SU-DHL-6 (cell line): Measurements from ENCODE around the gene FBXO8.

Experiments used
- H2AFZ ChIP-seq: fragments of 200-600 bp; sonication (generic); 2 replicates; pipeline ENCODE4 v1.6.1; 2014; ENCODE audit warnings: low read depth, mild to moderate bottlenecking, moderate library complexity, mixed read lengths, antibody characterized with exemption, low read length; ENCODE audit not compliant: severe bottlenecking
- H3F3A ChIP-seq: fragments of 200-600 bp; shearing (Covaris generic); 2 replicates; pipeline ENCODE4 v1.6.0; 2016; ENCODE audit warnings: antibody characterized with exemption, mild to moderate bottlenecking; ENCODE audit not compliant: insufficient read depth
- H3K27ac ChIP-seq: fragments of 200-600 bp; sonication (generic); 2 replicates; pipeline ENCODE4 v1.5.1; 2016; ENCODE audit warnings: low read depth, mild to moderate bottlenecking, low read length, moderate library complexity, mixed read lengths
- H3K27me3 ChIP-seq: fragments of 200-600 bp; sonication (generic), shearing (Covaris generic); 2 replicates; pipeline ENCODE4 v1.6.0; 2014; ENCODE audit warnings: mild to moderate bottlenecking, low read length
- H3K36me3 ChIP-seq: fragments of 200-600 bp; sonication (generic); 2 replicates; pipeline ENCODE4 v1.6.1; 2014; ENCODE audit warnings: mild to moderate bottlenecking, low read length, mixed read lengths
- H3K4me2 ChIP-seq: fragments of 300-600, 200-600 bp; shearing (Covaris generic), sonication (generic); 2 replicates; pipeline ENCODE4 v1.6.0; 2014; ENCODE audit warnings: low read length, low read depth, mild to moderate bottlenecking; ENCODE audit not compliant: poor library complexity, severe bottlenecking
- H3K4me3 ChIP-seq: fragments of 200-600 bp; sonication (generic); 2 replicates; pipeline ENCODE4 v1.5.1; 2014; ENCODE audit warnings: antibody characterized with exemption, low read length, mild to moderate bottlenecking, mixed read lengths; ENCODE audit not compliant: insufficient read depth, poor library complexity, severe bottlenecking
- H3K79me2 ChIP-seq: fragments of 200-600 bp; sonication (generic); 2 replicates; pipeline ENCODE4 v1.6.1; 2014; ENCODE audit warnings: mild to moderate bottlenecking, low read length, moderate library complexity; ENCODE audit not compliant: insufficient read depth
- H3K9ac ChIP-seq: fragments of 200-600 bp; sonication (generic); 2 replicates; pipeline ENCODE4 v1.7.0; 2014; ENCODE audit warnings: mild to moderate bottlenecking, low read length
- H3K9me2 ChIP-seq: fragments of 200-600 bp; sonication (generic); replicated peaks from 2 replicates; pipeline ENCODE4 v1.6.1; 2014; ENCODE audit warnings: low read length; ENCODE audit not compliant: insufficient read depth
- H3K9me3 ChIP-seq: fragments of 200-600 bp; sonication (generic); 2 replicates; pipeline ENCODE4 v1.6.1; 2014; ENCODE audit warnings: low read length, mixed read lengths; ENCODE audit not compliant: insufficient read depth
- H4K20me1 ChIP-seq: fragments of 200-600 bp; sonication (generic); 2 replicates; pipeline ENCODE4 v1.6.1; 2014; ENCODE audit warnings: low read depth, mild to moderate bottlenecking, antibody characterized with exemption, low read length, moderate library complexity, mixed read lengths
- CTCF ChIP-seq: fragments of 200-600 bp; sonication (generic); IDR thresholded peaks from one replicate; pipeline ENCODE4 v1.5.1; 2017; ENCODE audit warnings: antibody characterized with exemption, mild to moderate bottlenecking, low read length, moderate library complexity; ENCODE audit not compliant: insufficient read depth, poor library complexity, severe bottlenecking
- EZH2phosphoT487 ChIP-seq: fragments of 200-600 bp; sonication (generic), shearing (Covaris generic); conservative IDR thresholded peaks from 2 replicates; pipeline ENCODE4 v1.6.1; 2018; ENCODE audit warnings: mild to moderate bottlenecking, antibody characterized with exemption, low read length, moderate library complexity, mixed read lengths

FBXO8 gene

GRCh38 chr4:174192943-174193342, 90.5 kb downstream of the FBXO8 start:
- Histone ChIP-seq H3K9ac (no peak overlapping the region), H3K79me2 (no peaks in the 10 kb centered on the region), H3K9me2 (no peaks in the 10 kb centered on the region), H3K27me3 (no peaks in the 10 kb centered on the region), H3F3A (no peaks in the 10 kb centered on the region), H3K36me3 (no peaks in the 10 kb centered on the region), H2AFZ (no peak overlapping the region), H3K4me2 (no peak overlapping the region), H3K27ac (no peak overlapping the region), H3K4me3 (no peak overlapping the region), H4K20me1 (no peaks in the 10 kb centered on the region), H3K9me3 (no peaks in the 10 kb centered on the region)
- no peak for TF ChIP-seq CTCF
- TF ChIP-seq EZH2phosphoT487: no peak

DNA sequence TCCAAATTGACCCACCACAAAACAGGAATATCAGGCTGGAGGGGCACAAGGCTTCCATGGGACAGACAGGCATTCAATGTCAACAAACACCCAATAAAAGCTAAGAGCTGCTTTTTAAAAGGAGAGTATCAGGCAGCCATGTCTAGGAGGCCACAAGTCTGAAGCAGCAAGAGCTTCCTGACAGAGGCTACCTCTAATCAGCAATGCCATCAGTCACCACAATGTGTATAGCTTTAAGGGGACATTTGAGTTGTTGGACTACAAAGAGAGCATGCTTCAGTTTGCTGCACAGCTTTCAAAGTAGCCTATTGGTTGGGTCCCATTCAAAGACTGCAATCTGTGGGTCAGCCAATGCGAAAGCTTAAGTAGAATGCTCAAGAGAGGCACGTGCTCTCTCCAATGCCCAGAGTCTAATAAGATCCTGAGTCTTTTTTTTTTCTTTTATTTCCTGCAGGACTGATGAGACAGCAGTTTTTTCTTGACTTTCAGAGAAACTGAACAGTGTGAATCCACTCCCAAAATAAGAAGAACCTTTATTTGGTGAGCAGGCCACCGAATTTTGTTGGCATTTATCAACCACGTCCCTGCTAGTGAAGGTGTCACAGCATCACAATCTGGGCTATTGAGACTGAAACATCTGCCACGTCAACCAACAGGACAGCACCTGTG, 92.5 kb downstream of the FBXO8 start:
- Histone ChIP-seq H3K9me2 (no peaks in the 10 kb centered on the region), H3K79me2 (no peaks in the 10 kb centered on the region), H3K9me3 (no peaks in the 10 kb centered on the region), H3K4me2 (no peak overlapping the region), H3K27ac (no peak overlapping the region), H3F3A (no peaks in the 10 kb centered on the region), H3K9ac (no peak overlapping the region), H3K27me3 (no peaks in the 10 kb centered on the region), H2AFZ (no peak overlapping the region), H3K36me3 (no peaks in the 10 kb centered on the region), H4K20me1 (no peaks in the 10 kb centered on the region), H3K4me3 (no peak overlapping the region)
- TF ChIP-seq CTCF (no peak), EZH2phosphoT487 (no peak)

DNA sequence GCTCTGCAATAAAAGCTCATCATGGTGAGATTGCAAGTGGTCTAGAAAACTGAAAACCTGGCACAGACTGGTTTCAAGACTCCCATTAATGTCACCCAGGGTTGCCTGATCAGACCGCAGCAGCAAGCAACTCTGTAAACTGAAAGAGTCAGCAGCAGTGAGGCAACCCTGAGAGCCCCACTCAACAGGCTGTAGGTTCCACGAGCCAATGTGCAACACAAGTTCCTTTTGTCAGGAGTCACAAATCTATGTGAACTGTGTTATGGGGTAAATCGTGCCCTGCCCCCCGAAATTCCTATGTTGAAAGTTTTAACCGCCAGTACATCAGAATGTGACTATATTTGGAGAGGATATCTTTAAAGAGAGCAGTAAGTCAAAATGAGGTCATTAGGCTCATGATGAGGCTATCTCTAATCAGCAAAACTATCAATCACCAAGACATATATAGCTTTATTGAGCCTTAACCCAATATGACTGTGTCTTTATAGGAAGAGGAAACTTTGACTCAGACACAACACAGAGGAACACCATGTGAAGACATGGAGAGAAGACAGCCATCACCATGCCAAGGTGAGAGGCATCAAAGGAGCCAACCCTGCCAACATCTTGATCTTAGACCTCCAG, 94.0 kb downstream of the FBXO8 start:
- H3K36me3 ChIP-seq: no peaks in the 10 kb centered on the region
- H3K4me2 ChIP-seq: no peak overlapping the region
- H3K4me3 ChIP-seq: no peak overlapping the region
- no peak overlapping the region for H3K27ac ChIP-seq
- no peaks in the 10 kb centered on the region for H3K79me2 ChIP-seq
- no peak for TF ChIP-seq EZH2phosphoT487
- no peak for TF ChIP-seq CTCF
- H4K20me1 ChIP-seq: no peaks in the 10 kb centered on the region
- H3K9me2 ChIP-seq: no peaks in the 10 kb centered on the region
- no peak overlapping the region for H3K9ac ChIP-seq
- H3K27me3 ChIP-seq: no peaks in the 10 kb centered on the region
- H3F3A ChIP-seq: no peaks in the 10 kb centered on the region
- no peaks in the 10 kb centered on the region for H3K9me3 ChIP-seq
- no peak overlapping the region for H2AFZ ChIP-seq
